Sigmoid colon (tissue), 3 donors: ENCODE measurements around the gene PRKRIP1.
"Not testable (repeated sequence)": the region's sequence is repeated elsewhere in the genome, so short reads cannot be mapped to it uniquely, and the experiment has no call there.

Source experiments
- POLR2A ChIP-seq, 2 donors: fragments of 450-650 bp; IDR thresholded peaks; one replicate each; pipeline ENCODE4 v1.6.1; 2016; ENCODE audit warnings: antibody characterized with exemption in 2 of 2, mild to moderate bottlenecking in 2 of 2, moderate library complexity in 2 of 2
- TF ChIP-seq, protein P1 (sequence below), 4 experiments: fragments of 450-650 bp in 3 of 4; fragments of 200-600 bp in 1 of 4; IDR thresholded peaks; one replicate each; pipeline ENCODE4 v1.5.1; 2016 to 2019; ENCODE audit warnings: antibody characterized with exemption in 4 of 4, mild to moderate bottlenecking in 3 of 4, moderate library complexity in 2 of 4

DNA sequence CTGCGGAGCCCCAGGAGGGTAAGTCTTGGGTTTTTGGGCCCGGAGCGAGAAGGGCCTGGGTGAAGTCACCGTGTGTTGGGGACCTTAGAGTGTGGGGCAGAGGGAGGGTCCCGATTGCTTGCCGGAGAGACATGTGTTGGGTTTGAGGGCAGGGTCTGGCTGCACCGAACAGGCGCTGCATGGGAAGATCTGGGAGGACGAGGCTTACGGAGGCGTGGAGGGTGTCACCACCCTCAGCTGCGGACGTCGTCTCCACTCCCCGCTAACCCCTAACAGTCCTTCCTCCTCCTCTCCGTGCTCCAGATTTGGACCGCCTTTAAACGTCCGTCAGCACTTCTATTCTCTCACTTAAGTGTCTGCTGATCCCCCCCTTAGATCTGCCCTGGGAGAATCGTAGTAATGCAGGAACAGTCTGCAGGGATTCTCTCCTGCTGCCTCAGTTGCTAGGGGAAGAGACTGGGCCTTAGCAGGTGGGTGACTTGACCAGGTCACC lies 31.7 kb upstream of the PRKRIP1 start:
- not testable (repeated sequence) for TF ChIP-seq POLR2A (IDR thresholded peaks at IDR 0.05)
- TF ChIP-seq, protein P1, sequence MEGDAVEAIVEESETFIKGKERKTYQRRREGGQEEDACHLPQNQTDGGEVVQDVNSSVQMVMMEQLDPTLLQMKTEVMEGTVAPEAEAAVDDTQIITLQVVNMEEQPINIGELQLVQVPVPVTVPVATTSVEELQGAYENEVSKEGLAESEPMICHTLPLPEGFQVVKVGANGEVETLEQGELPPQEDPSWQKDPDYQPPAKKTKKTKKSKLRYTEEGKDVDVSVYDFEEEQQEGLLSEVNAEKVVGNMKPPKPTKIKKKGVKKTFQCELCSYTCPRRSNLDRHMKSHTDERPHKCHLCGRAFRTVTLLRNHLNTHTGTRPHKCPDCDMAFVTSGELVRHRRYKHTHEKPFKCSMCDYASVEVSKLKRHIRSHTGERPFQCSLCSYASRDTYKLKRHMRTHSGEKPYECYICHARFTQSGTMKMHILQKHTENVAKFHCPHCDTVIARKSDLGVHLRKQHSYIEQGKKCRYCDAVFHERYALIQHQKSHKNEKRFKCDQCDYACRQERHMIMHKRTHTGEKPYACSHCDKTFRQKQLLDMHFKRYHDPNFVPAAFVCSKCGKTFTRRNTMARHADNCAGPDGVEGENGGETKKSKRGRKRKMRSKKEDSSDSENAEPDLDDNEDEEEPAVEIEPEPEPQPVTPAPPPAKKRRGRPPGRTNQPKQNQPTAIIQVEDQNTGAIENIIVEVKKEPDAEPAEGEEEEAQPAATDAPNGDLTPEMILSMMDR (IDR thresholded peaks at IDR 0.05) = not testable (repeated sequence)
